ENCODE measurements around the gene MAML1.
A peak's percentile ranks its signal among the peaks of the same experiment; 100 is the strongest.
"Not testable (repeated sequence)": the region's sequence is repeated elsewhere in the genome, so short reads cannot be mapped to it uniquely, and the experiment has no call there.

MAML1 gene, protein sequence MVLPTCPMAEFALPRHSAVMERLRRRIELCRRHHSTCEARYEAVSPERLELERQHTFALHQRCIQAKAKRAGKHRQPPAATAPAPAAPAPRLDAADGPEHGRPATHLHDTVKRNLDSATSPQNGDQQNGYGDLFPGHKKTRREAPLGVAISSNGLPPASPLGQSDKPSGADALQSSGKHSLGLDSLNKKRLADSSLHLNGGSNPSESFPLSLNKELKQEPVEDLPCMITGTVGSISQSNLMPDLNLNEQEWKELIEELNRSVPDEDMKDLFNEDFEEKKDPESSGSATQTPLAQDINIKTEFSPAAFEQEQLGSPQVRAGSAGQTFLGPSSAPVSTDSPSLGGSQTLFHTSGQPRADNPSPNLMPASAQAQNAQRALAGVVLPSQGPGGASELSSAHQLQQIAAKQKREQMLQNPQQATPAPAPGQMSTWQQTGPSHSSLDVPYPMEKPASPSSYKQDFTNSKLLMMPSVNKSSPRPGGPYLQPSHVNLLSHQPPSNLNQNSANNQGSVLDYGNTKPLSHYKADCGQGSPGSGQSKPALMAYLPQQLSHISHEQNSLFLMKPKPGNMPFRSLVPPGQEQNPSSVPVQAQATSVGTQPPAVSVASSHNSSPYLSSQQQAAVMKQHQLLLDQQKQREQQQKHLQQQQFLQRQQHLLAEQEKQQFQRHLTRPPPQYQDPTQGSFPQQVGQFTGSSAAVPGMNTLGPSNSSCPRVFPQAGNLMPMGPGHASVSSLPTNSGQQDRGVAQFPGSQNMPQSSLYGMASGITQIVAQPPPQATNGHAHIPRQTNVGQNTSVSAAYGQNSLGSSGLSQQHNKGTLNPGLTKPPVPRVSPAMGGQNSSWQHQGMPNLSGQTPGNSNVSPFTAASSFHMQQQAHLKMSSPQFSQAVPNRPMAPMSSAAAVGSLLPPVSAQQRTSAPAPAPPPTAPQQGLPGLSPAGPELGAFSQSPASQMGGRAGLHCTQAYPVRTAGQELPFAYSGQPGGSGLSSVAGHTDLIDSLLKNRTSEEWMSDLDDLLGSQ

GRCh38 chr5:179732412-179732917 is at the start of gene MAML1:
TSS of gene MAML1 (plus strand) at chr5:179732822. CDS start at chr5:179733113, 291 bp downstream.
- DNase-seq (ENCODE audit: low spot score) = peak; percentile 100

GRCh38 chr5:179689212-179689611 is 43.4 kb upstream of the MAML1 start:
- DNase-seq (ENCODE audit: low spot score) = not testable (repeated sequence)

DNA sequence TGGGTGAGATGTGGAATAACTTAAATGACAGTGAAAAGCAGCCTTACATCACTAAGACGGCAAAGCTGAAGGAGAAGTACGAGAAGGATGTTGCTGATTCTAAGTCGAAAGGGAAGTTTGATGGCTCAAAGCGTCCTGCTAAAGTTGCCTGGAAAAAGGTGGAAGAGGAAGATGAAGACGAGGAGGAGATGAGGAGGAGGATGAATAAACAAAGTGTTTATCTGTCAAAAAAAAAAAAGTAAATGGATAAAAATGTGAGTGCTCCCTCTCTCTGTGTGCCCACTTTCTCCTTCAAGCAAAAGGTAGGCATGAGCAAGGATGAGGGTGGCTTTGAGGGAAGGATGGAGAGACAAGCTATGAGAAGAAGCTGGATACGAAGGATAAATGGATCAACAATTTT is 38.1 kb upstream of the MAML1 start:
- DNase-seq (ENCODE audit: low spot score) = no peak

DNA sequence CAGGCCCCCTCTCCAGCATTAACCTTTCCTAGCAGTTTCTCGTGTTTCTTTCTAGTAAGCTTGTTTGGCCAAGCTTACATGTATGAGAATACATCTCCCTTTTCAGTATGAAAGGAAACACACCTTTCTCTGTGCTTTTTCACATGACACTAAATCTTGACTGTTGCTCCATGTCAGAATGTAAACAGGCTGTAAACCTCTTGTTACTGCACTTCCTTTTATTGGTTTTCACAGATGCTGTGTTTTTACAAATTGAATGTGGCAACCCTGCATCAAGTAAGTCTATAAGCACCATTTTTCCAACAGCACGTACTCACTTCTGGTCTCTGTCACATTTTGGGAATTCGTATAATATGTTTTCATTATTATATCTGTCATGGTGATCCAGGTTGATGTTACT is 36.0 kb upstream of the MAML1 start:
- no peak for DNase-seq (ENCODE audit: low spot score)

GRCh38 chr5:179697108-179697507 is 35.5 kb upstream of the MAML1 start:
- no peak for DNase-seq (ENCODE audit: low spot score)

- DNase-seq (ENCODE audit: low spot score) = not testable (repeated sequence)
Measured at GRCh38 chr5:179697543-179697942, 35.1 kb upstream of the MAML1 start.

DNA sequence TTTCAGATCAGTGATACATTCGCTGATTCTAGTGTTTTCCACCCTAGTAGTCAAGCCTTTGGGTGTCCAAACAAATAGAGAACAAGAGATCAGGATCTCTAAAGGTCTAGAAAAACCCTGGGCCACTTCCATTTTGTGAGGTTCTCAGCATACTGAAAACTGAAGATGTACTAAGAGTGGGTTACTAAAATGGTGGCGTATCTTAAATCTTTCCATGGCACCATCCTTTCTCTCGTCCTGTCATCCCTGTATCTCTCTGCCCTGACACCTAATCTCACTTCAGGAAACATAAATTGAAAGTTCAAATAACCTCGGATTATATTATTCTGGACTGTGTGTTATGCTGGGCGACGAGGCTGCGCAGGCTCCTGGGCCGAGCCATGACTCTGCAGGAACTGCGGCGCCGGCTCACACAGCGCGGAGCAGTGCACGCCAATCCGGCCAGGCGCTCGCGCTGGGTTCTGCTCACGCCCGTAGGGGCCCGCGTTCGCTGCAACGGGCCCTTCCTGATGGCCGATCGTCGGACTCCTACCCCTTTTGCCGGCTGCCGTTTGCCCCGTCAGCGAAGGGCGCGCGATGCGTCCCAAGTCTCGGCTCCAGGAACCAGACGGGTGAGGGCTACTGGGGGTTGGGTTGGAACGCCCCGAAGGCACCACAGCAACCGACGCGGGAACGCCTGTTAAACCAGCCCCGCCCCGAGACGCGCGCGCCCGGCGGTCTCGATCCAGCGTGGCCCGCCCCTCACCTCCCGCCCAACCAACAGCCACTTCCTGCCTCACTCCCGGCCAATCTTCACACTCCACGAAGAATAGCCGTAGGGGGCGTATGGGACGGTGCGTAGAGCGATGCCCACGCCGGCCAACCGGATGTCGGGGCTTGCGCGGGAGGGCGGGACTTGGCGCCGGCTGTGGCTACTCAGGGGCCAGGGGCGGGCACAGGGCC is 34.4 kb upstream of the MAML1 start:
- peak; percentile 99 for DNase-seq (ENCODE audit: low spot score)

DNA sequence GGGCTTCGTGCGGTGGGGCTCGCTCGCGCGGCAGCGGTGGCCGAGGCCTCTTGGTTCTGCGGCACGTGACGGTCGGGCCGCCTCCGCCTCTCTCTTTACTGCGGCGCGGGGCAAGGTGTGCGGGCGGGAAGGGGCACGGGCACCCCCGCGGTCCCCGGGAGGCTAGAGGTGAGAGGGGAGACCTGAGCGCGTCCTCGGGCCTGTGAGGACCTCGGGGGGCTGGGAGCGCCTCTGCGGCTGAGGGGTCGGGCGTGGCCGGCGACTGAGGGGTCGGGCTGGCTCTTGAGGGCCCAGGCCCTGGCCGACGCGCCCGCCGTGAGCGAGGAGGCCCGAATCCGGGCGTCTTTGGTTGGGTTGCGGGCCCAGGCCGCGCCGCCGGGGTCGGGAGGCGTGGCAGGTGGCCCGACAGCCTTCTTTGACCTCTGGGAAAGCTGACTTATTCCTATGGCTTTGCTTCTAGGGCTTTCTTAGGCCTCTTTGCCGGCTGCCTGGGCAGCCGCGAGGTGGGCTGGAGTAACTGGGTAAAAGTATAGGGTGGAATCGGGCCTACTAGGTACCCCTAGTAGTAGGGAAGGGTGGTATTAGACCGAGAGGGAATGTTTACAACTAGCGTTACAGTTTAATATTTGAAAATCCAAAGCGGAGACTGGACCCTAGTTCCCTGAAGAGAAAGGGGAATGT is 33.5 kb upstream of the MAML1 start, which contains the start of gene CANX:
CANX (plus strand) TSS at position 33 of the 681 bp plus-strand sequence. CDS start 6,715 bp downstream, outside the sequence.
- no peak for DNase-seq (ENCODE audit: low spot score)

GRCh38 chr5:179699616-179700237 is 32.9 kb upstream of the MAML1 start:
- DNase-seq (ENCODE audit: low spot score) = no peak

GRCh38 chr5:179700401-179700918 is 32.2 kb upstream of the MAML1 start:
- no peak for DNase-seq (ENCODE audit: low spot score)

DNA sequence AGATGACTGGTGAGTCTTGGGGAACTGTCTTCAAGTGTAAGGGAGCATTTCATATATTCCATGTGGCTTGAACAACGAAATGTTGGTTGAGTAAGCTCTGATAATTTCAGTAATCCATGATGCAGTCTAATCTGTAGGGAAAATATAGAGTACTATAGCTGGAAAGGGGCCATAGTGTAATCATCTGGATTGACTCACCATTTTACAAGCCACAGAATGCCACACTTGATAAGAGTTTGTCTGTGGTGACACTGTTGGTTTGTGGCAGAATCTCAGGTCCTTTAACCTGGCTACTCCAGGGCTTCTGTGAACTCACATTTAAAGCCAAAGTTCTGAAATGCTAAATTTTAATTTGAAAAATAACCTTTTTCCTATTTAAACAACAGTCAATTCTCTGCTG is 16.3 kb upstream of the MAML1 start:
- DNase-seq (ENCODE audit: low spot score) = no peak

GRCh38 chr5:179720222-179720621 is 12.4 kb upstream of the MAML1 start:
- DNase-seq (ENCODE audit: low spot score) = no peak

DNA sequence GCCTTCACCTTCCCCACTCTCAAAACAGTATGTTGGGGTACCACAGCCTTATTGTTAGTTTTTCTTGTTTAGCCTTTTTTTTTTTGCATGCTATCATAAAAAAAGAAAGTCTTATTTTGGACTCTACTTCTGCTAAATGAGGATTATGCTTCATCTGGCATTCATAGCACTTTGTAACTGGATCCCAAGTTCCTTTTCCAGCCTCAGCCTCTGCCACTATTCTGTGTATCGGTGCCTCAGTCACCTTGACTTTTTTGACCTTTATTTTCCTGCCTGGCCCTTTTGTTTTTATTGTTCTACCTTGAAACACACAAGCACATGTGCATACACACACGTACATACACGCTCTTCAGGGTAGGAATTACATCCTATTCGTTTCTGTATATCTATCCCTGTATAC is 8.5 kb upstream of the MAML1 start:
- no peak for DNase-seq (ENCODE audit: low spot score)

DNA sequence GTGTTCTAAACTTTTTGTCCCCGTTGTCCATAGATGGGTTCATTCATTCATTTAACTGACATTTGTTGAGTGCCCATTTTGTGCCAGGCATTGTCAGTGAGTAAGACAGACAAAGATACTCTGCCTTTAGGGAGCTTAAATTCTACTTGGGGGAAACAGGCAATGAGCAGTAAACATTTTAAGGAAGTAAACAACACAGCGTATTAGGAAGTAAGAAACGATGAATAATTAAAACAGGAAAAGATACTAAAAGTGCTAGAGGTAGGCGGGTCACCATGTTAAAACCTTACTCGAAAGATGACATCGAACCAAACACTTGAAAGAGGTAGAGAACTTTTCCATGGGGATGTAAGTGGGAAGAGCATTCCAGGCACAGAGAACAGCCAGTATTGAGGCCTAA is 5.5 kb upstream of the MAML1 start:
- no peak for DNase-seq (ENCODE audit: low spot score)

- no peak for DNase-seq (ENCODE audit: low spot score)
Measured at GRCh38 chr5:179729303-179729702, 3.3 kb upstream of the MAML1 start.

DNA sequence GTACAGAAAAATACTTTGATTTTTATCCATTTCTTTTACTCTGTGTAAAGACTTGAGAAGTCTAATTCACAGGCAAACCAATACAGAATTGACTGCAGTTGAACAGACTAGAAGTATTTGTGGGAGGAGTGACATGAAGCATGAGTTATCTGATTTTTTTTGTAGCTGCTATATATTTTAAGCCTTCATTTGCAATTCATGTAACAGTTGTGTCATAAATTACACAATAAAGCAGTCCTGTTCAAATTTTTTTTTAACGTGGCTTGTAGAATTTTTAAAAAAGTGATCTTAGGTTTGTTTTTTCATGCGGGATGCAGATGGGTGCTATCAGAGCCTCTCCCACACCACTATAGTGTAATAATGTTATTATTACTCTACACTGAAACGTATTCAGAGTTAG is 2.9 kb upstream of the MAML1 start:
- DNase-seq (ENCODE audit: low spot score) = no peak

DNA sequence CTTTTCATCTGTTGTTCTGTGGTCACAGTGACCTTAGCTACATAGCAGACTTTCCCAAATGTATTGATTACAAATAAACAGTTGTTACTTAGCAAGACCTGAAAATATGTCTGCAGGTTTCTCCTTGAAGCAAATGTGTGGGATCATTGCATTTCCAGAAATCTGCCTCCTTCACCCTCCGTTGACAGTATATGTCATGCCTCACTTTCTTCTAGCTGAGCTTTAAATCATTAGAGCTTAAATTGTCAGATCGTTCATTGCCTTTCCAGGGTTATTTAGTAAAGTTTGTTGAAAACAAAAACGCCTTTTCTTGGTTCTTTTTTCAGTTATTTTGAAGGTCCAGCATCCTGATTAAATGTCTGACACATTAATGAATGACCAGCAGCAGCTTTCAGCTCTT is 2.3 kb upstream of the MAML1 start:
- no peak for DNase-seq (ENCODE audit: low spot score)

GRCh38 chr5:179730852-179731251 is 1.8 kb upstream of the MAML1 start:
- DNase-seq (ENCODE audit: low spot score) = no peak

DNA sequence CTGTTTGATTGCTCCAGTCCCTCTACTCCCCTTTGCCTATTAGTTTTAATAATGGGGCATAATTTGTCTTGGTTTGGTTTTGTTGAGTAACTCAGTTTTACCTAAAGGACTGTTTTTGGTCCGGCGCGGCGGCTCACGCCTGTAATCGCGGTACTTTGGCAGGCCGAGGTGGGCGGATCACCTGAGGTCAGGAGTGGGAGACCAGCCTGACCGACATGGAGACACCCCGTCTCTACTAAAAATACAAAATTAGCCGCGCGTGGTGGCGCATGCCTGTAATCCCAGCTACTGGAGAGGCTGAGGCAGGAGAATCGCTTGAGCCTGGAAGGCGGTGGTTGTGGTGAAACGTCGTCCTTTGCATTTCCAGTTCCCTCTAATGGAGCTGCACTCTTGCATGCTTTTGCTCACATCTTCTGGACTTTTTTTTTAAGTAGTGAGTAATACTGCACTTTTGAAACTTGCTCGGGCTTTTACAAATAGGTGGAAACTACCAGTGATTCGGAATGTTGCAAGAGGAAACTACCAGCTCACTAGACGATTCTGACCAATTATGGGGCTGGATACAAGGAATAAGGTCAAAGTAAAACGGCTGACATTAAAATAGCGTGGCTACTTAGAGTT is 721 bp upstream of the MAML1 start:
- DNase-seq (ENCODE audit: low spot score) = no peak

Data from ecto neural progenitor cell (in vitro differentiated cells).